GM12872 (cell line): ENCODE measurements around the gene LAG3.

Experiments used
- CTCF ChIP-seq: IDR thresholded peaks from 3 replicates; pipeline ENCODE4 v1.5.1; 2011; ENCODE audit warnings: low read depth, mild to moderate bottlenecking, low read length, moderate library complexity; ENCODE audit not compliant: insufficient read depth

LAG3 gene

GRCh38 chr12:6772331-6772695 lies at the start of gene LAG3:
Gene LAG3, plus strand, starts transcription at chr12:6772520. Its CDS starts 333 bp downstream, at chr12:6772853.
- no peak for TF ChIP-seq CTCF

GRCh38 chr12:6722863-6723262 lies 49.5 kb upstream of the LAG3 start:
- TF ChIP-seq CTCF: no peak

- no peak for TF ChIP-seq CTCF
Measured at GRCh38 chr12:6723607-6724408, 48.5 kb upstream of the LAG3 start, which contains the start of gene COPS7A. Gene COPS7A, plus strand, starts transcription at chr12:6724046. Its CDS starts 611 bp downstream, at chr12:6724657.

GRCh38 chr12:6724409-6724797 lies 47.9 kb upstream of the LAG3 start:
- TF ChIP-seq CTCF: no peak

GRCh38 chr12:6725350-6725749 lies 47.0 kb upstream of the LAG3 start:
- TF ChIP-seq CTCF: no peak

GRCh38 chr12:6729186-6729585 lies 43.1 kb upstream of the LAG3 start:
- TF ChIP-seq CTCF: no peak

DNA sequence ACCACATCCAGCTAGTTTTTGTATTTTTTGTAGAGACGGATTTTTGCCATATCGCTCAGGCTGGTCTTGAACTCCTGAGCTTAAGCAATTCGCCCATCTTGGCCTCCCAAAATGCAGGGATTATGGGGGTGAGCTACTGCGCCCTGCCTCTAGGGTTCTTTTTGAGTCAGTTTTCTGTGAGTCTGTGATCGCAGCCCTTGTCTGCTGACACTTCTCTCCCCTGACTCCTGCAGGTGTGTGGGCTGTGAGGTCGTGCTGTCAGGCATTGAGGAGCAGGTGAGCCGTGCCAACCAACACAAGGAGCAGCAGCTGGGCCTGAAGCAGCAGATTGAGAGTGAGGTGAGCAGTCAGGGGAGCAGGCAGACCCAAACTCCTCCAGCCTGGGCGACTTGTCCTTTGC lies 42.2 kb upstream of the LAG3 start:
- TF ChIP-seq CTCF: peak; percentile 22; the same call in 1 of the 3 replicates
